B cell (primary cell): ENCODE data around the gene SLC17A8. TPM values are rescaled to one million over a fixed set of nuclear protein-coding genes. Genes with fewer than 3 reads are reported as not detected.
"Not testable (repeated sequence)": the region's sequence is repeated elsewhere in the genome, so short reads cannot be mapped to it uniquely, and the experiment has no call there.

ENCODE experiments used
- ATAC-seq: fragments of 200-7000 bp; cut with Tn5 transposase; one replicate; pipeline ENCODE4 v1.10.0; 2021; ENCODE audit warnings: low read depth, mild to moderate bottlenecking, moderate number of reproducible peaks, moderate library complexity
- CTCF ChIA-PET: fragments of 350-600 bp; sonication (Branson Sonifier 250); formaldehyde crosslinking; loops from one replicate; lab custom pipeline; 2021; ENCODE audit warnings: antibody characterized with exemption, inconsistent platforms; lab: Charles Lee
- POLR2A ChIA-PET: fragments of 350-600 bp; sonication (Branson Sonifier 250); formaldehyde crosslinking; loops from one replicate; lab custom pipeline; 2021; ENCODE audit warnings: antibody characterized with exemption; lab: Charles Lee
- DNase-seq: peaks from one replicate; pipeline ENCODE4 v3.0.0; 2013
- H2AFZ ChIP-seq: 2 replicates; pipeline ENCODE4 v1.6.1; 2012; ENCODE audit warnings: mild to moderate bottlenecking, low read depth, low read length; ENCODE audit not compliant: insufficient read depth, poor library complexity, severe bottlenecking
- H3K27ac ChIP-seq, 2 donors: 1 replicate in 1 of 2; 2 replicates in 1 of 2; pipeline ENCODE4 v1.5.1; 2012 to 2013; ENCODE audit warnings: low read length in 2 of 2, mild to moderate bottlenecking in 2 of 2, moderate library complexity in 1 of 2
- H3K27me3 ChIP-seq, 4 experiments: fragments of 200-600 bp in 1 of 4; sonication (generic) in 1 of 4; replicated peaks in 1 of 4; 1 replicate in 2 of 4; 2 replicates in 2 of 4; pipeline versions ENCODE4 v1.6.1 to v1.7.0; 2013 to 2016; ENCODE audit warnings: low read length in 3 of 4, mild to moderate bottlenecking in 2 of 4, mixed read lengths in 1 of 4, moderate library complexity in 1 of 4; ENCODE audit not compliant: insufficient read depth in 4 of 4, control insufficient read depth in 3 of 4; ENCODE audit errors: control extremely low read depth in 1 of 4
- H3K36me3 ChIP-seq, 2 experiments: replicated peaks in 1 of 2; 1 replicate in 1 of 2; 2 replicates in 1 of 2; pipeline versions ENCODE4 v1.6.1 to v1.7.1; 2013; ENCODE audit warnings: low read length in 1 of 2; ENCODE audit not compliant: insufficient read depth in 2 of 2, control insufficient read depth in 1 of 2; ENCODE audit errors: control extremely low read depth in 1 of 2, extremely low read depth in 1 of 2
- H3K4me1 ChIP-seq, 2 donors: fragments of 200-600 bp in 1 of 2; sonication (generic) in 1 of 2; 1 replicate in 1 of 2; 2 replicates in 1 of 2; pipeline versions ENCODE4 v1.5.1 to v1.6.1; 2013 to 2017; ENCODE audit warnings: low read length in 2 of 2; ENCODE audit not compliant: control insufficient read depth in 2 of 2, insufficient read depth in 2 of 2
- H3K4me2 ChIP-seq: replicated peaks from 2 replicates; pipeline ENCODE3; 2012; ENCODE audit warnings: mild to moderate bottlenecking, low read depth, low read length; ENCODE audit not compliant: poor library complexity, severe bottlenecking
- H3K4me3 ChIP-seq, 5 experiments: fragments of 200-600 bp in 1 of 5; sonication (generic) in 1 of 5; 1 replicate in 3 of 5; 2 replicates in 2 of 5; pipeline versions ENCODE4 v1.5.1 to v1.7.0; 2011 to 2016; ENCODE audit warnings: low read length in 4 of 5, mild to moderate bottlenecking in 4 of 5, low read depth in 2 of 5, control low read depth in 1 of 5, moderate library complexity in 1 of 5; ENCODE audit not compliant: insufficient read depth in 1 of 5; ENCODE audit errors: control extremely low read depth in 1 of 5, extremely low read depth in 1 of 5
- H3K79me2 ChIP-seq: fragments of 200-600 bp; sonication (generic); one replicate; pipeline ENCODE4 v1.6.0; 2016; ENCODE audit warnings: low read length; ENCODE audit not compliant: control insufficient read depth, insufficient read depth
- H3K9ac ChIP-seq: fragments of 200-600 bp; sonication (generic); 2 replicates; pipeline ENCODE4 v1.6.1; 2017; ENCODE audit warnings: mild to moderate bottlenecking, low read length, moderate library complexity
- H3K9me3 ChIP-seq, 3 donors: one replicate each; pipeline versions ENCODE4 v1.6.1 to v1.7.1; 2013; ENCODE audit warnings: low read length in 2 of 3; ENCODE audit not compliant: control insufficient read depth in 2 of 3, insufficient read depth in 1 of 3; ENCODE audit errors: control extremely low read depth in 1 of 3
- H4K20me1 ChIP-seq: 2 replicates; pipeline ENCODE4 v1.6.0; 2012; ENCODE audit warnings: mild to moderate bottlenecking, low read length; ENCODE audit not compliant: insufficient read depth, control insufficient read depth, poor library complexity, severe bottlenecking
- H3K27ac Mint-ChIP-seq: one replicate; pipeline ENCODE4 v1.8.0; 2021; ENCODE audit warnings: mixed read lengths
- H3K27me3 Mint-ChIP-seq: one replicate; pipeline ENCODE4 v1.8.0; 2021; ENCODE audit warnings: mixed read lengths
- H3K4me1 Mint-ChIP-seq: one replicate; pipeline ENCODE4 v1.8.0; 2021; ENCODE audit warnings: mixed read lengths
- H3K4me3 Mint-ChIP-seq: one replicate; pipeline ENCODE4 v1.8.0; 2021; ENCODE audit warnings: mixed read lengths
- H3K9me3 Mint-ChIP-seq: one replicate; pipeline ENCODE4 v1.8.0; 2022; ENCODE audit warnings: mixed read lengths; ENCODE audit not compliant: insufficient read depth
- EZH2 ChIP-seq: IDR thresholded peaks from 2 replicates; pipeline ENCODE4 v1.6.1; 2012; ENCODE audit warnings: borderline replicate concordance, low read depth, mild to moderate bottlenecking, moderate library complexity, low read length; ENCODE audit not compliant: insufficient read depth, poor library complexity, severe bottlenecking
- WGBS: methylation state at CpG from one replicate; pipeline ENCODE4 v1.1.5; 2013; ENCODE audit warnings: missing lambda C conversion rate; ENCODE audit not compliant: insufficient coverage; 5-methylcytosine and 5-hydroxymethylcytosine counted together
- intact Hi-C: fragments of 100-400 bp; cut with micrococcal nuclease; formaldehyde crosslinking; loops from one replicate; pipeline ENCODE4 v1.10.0; 2022
- polyA minus RNA-seq: library from RNA; depleted of rRNA, polyadenylated mRNA; stranded (reverse); fragments of >200 nt; gene quantifications from 2 replicates; pipeline ENCODE4 v1.2.3, GENCODE V29; 2012
- polyA plus RNA-seq: library from polyadenylated mRNA; depleted of rRNA; stranded (reverse); fragments of >200 nt; gene quantifications from 2 replicates; pipeline ENCODE4 v1.2.3, GENCODE V29; 2012
- total RNA-seq, 2 donors: library from RNA; stranded (reverse); fragments of 120-200 nt in 1 of 2; gene quantifications; 1 replicate in 1 of 2; 2 replicates in 1 of 2; pipeline versions ENCODE4 v1.2.3 to v1.2.4, GENCODE V29; 2013 to 2022
- TF ChIP-seq, protein P1 (sequence below): fragments of 200-600 bp; IDR thresholded peaks from one replicate; pipeline ENCODE4 v1.8.0; 2022; ENCODE audit warnings: antibody characterized with exemption, mild to moderate bottlenecking

SLC17A8 gene
- total RNA-seq (not detected in 2 replicates), polyA plus RNA-seq (not detected in 2 replicates), polyA minus RNA-seq (not detected in 2 replicates)
- not detected for total RNA-seq (2013)

DNA sequence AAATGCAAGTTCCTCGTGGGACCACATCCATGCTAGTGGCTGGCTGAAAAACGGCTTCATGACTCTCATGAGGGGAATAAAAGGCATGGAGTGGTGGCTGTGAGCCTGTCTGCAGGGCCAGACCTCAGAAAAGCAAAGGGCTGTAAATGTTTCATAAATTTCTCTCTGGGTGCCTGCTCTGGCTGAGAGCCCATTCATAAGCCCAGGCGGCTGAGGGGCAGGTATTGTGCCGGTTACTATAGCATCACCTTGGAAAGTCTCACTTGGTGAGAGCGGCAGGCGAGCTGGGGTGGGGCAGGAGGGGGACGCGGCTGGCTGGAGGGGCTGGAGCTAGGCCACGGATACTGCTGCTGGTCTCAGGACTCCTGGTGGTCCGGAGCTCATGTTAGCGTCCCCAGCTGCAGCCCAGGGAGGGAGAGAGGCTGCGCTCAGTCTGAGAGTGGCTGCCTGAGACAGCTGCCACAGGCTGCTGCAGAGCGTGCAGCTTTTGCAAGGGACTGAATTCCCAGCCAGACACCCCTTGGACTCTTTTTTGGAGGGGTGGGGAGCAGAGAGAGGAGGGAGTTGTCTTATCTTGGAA is at the start of gene SLC17A8:
Gene SLC17A8 (plus strand): TSS at position 431 of the 580 bp plus-strand sequence. CDS start 318 bp downstream, outside the sequence.
- POLR2A ChIA-PET: no interaction called here

DNA sequence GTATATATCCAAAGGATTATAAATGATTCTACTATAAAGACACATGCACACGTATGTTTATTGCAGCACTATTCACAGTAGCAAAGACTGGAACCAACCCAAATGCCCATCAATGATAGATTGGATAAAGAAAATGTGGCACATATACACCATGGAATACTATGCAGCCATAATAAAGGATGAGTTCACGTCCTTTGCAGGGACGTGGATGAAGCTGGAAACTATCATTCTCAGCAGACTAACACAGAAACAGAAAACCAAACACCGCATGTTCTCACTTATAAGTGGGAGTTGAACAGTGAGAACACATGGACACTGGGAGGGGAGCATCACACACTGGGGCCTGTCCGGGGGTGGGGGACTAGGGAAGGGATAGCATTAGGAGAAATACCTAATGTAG is 48.7 kb upstream of the SLC17A8 start:
- H3K4me1 Mint-ChIP-seq, H3K4me1 ChIP-seq, H4K20me1 ChIP-seq, H3K27ac ChIP-seq, POLR2A ChIA-PET, intact Hi-C loops, H3K9me3 Mint-ChIP-seq, DNase-seq, CTCF ChIA-PET, H3K4me2 ChIP-seq, H3K27me3 ChIP-seq, H3K4me3 ChIP-seq, H3K9ac ChIP-seq, H3K27ac Mint-ChIP-seq, H3K79me2 ChIP-seq, H2AFZ ChIP-seq, H3K4me3 Mint-ChIP-seq, H3K9me3 ChIP-seq, H3K27me3 Mint-ChIP-seq, ATAC-seq: not testable (repeated sequence)
- H3K36me3 ChIP-seq: peaks cover 3 to 20% of the 10 kb centered on the region in 2 experiments
- no CpG with 5 or more reads among the region's 5 CpGs for WGBS

More for the DNA sequence above, at the start of gene SLC17A8:
- no peak within 1 kb of the TSS for H3K27ac Mint-ChIP-seq
- Histone ChIP-seq H3K9ac (no peak within 1 kb of the TSS), H3K9me3 (no peaks in the 10 kb centered on the region), H3K4me1 (no peaks in the 10 kb centered on the region), H4K20me1 (no peaks in the 10 kb centered on the region), H3K4me2 (no peak within 1 kb of the TSS), H3K79me2 (no peaks in the 10 kb centered on the region), H3K4me3 (no peak within 1 kb of the TSS), H3K36me3 (no peaks in the 10 kb centered on the region), H3K27me3 (peaks cover 0 to 2% (median 1%) of the 10 kb centered on the region in 4 experiments), H2AFZ (no peak within 1 kb of the TSS), H3K27ac (no peak within 1 kb of the TSS)
- intact Hi-C loops: no loop called here
- no peak for TF ChIP-seq EZH2
- TF ChIP-seq, protein P1, sequence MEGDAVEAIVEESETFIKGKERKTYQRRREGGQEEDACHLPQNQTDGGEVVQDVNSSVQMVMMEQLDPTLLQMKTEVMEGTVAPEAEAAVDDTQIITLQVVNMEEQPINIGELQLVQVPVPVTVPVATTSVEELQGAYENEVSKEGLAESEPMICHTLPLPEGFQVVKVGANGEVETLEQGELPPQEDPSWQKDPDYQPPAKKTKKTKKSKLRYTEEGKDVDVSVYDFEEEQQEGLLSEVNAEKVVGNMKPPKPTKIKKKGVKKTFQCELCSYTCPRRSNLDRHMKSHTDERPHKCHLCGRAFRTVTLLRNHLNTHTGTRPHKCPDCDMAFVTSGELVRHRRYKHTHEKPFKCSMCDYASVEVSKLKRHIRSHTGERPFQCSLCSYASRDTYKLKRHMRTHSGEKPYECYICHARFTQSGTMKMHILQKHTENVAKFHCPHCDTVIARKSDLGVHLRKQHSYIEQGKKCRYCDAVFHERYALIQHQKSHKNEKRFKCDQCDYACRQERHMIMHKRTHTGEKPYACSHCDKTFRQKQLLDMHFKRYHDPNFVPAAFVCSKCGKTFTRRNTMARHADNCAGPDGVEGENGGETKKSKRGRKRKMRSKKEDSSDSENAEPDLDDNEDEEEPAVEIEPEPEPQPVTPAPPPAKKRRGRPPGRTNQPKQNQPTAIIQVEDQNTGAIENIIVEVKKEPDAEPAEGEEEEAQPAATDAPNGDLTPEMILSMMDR: no peak
- peaks cover 32% of the 10 kb centered on the region for H3K27me3 Mint-ChIP-seq
- CTCF ChIA-PET: no interaction called here
- no peaks in the 10 kb centered on the region for H3K9me3 Mint-ChIP-seq
- DNase-seq (no peak), ATAC-seq (no peak)
- no peak within 1 kb of the TSS for H3K4me3 Mint-ChIP-seq
- H3K4me1 Mint-ChIP-seq: no peaks in the 10 kb centered on the region
- 49% methylated on average over 13 of the region's 13 CpGs for WGBS
